ENCODE measurements around the gene ITGA7. TPM values are rescaled to one million over a fixed set of nuclear protein-coding genes. Genes with fewer than 3 reads are reported as not detected.

The ITGA7 gene
- 10 to 100 TPM in 3 of 6 donors, 1 to 10 TPM in 3; 4.6 to 30.4 (median 9.0) TPM for total RNA-seq

- no peaks in the 10 kb centered on the region for H3K27me3 ChIP-seq
- 1 to 3% methylated on average over 20 to 21 of the region's 39 CpGs for WGBS, 2 donors
- no peaks in the 10 kb centered on the region for H3K9me3 ChIP-seq
- TF ChIP-seq POLR2A (IDR thresholded peaks at IDR 0.05) = no peak
- TF ChIP-seq CTCF (IDR thresholded peaks at IDR 0.05) = no peak
- TF ChIP-seq EP300 (IDR thresholded peaks at IDR 0.05) = no peak
- TF ChIP-seq POLR2AphosphoS5 (IDR thresholded peaks at IDR 0.05) = no peak
- H3K4me1 ChIP-seq = peaks cover 22 to 24% (median 23%) of the 10 kb centered on the region in 4 donors
- H3K4me3 ChIP-seq = peak within 1 kb of the TSS; percentile 42 to 84 (median 62)
- ATAC-seq (ENCODE audit: low FRiP score in 2 of 2) = peak; percentile 41 to 79
- DNase-seq = peak; percentile 81 to 95
- H3K36me3 ChIP-seq = no peaks in the 10 kb centered on the region
- peak within 1 kb of the TSS in 2 of 4 donors; percentile 66 to 68 for H3K27ac ChIP-seq
These were observed at the start of gene ITGA7 for GRCh38 chr12:55707841-55708694. Gene ITGA7, minus strand, starts transcription at chr12:55707904. Its CDS starts 222 bp downstream, at chr12:55707682.

GRCh38 chr12:55755246-55755645 is 47.5 kb upstream of the ITGA7 start:
- ATAC-seq (ENCODE audit: low FRiP score in 2 of 2) (no peak), DNase-seq (no peak)
- Histone ChIP-seq H3K27ac (no peak overlapping the region), H3K4me1 (no peaks in the 10 kb centered on the region), H3K27me3 (no peaks in the 10 kb centered on the region), H3K36me3 (peaks cover 19 to 87% (median 64%) of the 10 kb centered on the region in 4 donors), H3K9me3 (no peaks in the 10 kb centered on the region), H3K4me3 (no peak overlapping the region)
- TF ChIP-seq POLR2A (IDR thresholded peaks at IDR 0.05) (no peak), POLR2AphosphoS5 (IDR thresholded peaks at IDR 0.05) (no peak), CTCF (IDR thresholded peaks at IDR 0.05) (no peak), EP300 (IDR thresholded peaks at IDR 0.05) (no peak)
- WGBS, 2 donors = 50 to 58% methylated on average over 2 of the region's 2 CpGs

- Histone ChIP-seq H3K4me3 (no peak overlapping the region), H3K4me1 (peaks cover 10 to 23% (median 17%) of the 10 kb centered on the region in 4 donors), H3K36me3 (peaks cover 3 to 25% (median 25%) of the 10 kb centered on the region in 4 donors), H3K27ac (no peak overlapping the region), H3K9me3 (no peaks in the 10 kb centered on the region), H3K27me3 (peaks cover 0 to 4% (median 2%) of the 10 kb centered on the region in 4 donors)
- TF ChIP-seq CTCF (IDR thresholded peaks at IDR 0.05) (no peak), POLR2A (IDR thresholded peaks at IDR 0.05) (no peak), EP300 (IDR thresholded peaks at IDR 0.05) (no peak), POLR2AphosphoS5 (IDR thresholded peaks at IDR 0.05) (no peak)
- ATAC-seq (ENCODE audit: low FRiP score in 2 of 2) (no peak), DNase-seq (peak in 1 of 2 donors; percentile 64)
- WGBS, 2 donors = 91 to 95% methylated on average over 18 of the region's 18 CpGs
These were observed 40.7 kb upstream of the ITGA7 start for GRCh38 chr12:55748230-55748993.

GRCh38 chr12:55746913-55747231 is 39.2 kb upstream of the ITGA7 start:
- DNase-seq = no peak

More at GRCh38 chr12:55746913-55747231, 39.2 kb upstream of the ITGA7 start:
- TF ChIP-seq POLR2AphosphoS5 (IDR thresholded peaks at IDR 0.05) (no peak), POLR2A (IDR thresholded peaks at IDR 0.05) (no peak), EP300 (IDR thresholded peaks at IDR 0.05) (no peak), CTCF (IDR thresholded peaks at IDR 0.05) (no peak)
- no peak for ATAC-seq (ENCODE audit: low FRiP score in 2 of 2)
- Histone ChIP-seq H3K27me3 (peaks cover 0 to 4% (median 2%) of the 10 kb centered on the region in 4 donors), H3K9me3 (no peaks in the 10 kb centered on the region), H3K36me3 (peaks cover 0 to 10% (median 9%) of the 10 kb centered on the region in 4 donors), H3K4me3 (no peak overlapping the region), H3K27ac (no peak overlapping the region), H3K4me1 (peaks cover 12 to 28% (median 21%) of the 10 kb centered on the region in 4 donors)

Data from upper lobe of left lung (tissue), 6 donors.